HEK293 (cell line): ENCODE results near the gene ABCA7.

Experiments
- CTCF ChIA-PET: fragments of 350-600 bp; formaldehyde crosslinking; extraction: SDS; loops from one replicate; lab custom pipeline; 2021; ENCODE audit warnings: antibody characterized with exemption; lab: Yijun Ruan, JAX
- POLR2A ChIA-PET: fragments of 300-600 bp; formaldehyde crosslinking; extraction: SDS; loops from one replicate; lab custom pipeline; 2020; ENCODE audit warnings: antibody characterized with exemption, inconsistent platforms; lab: Yijun Ruan, JAX
- H3K27ac ChIP-seq: fragments of 200-500 bp; sonication (Bioruptor generic); 2 replicates; pipeline ENCODE4 v1.5.1; 2014; ENCODE audit warnings: low read depth, low read length, control low read depth, inconsistent platforms; ENCODE audit errors: extremely low read depth
- H3K36me3 ChIP-seq, 2 experiments: fragments of 200-500 bp in 1 of 2; sonication (Bioruptor generic) in 1 of 2; 1 replicate in 1 of 2; 2 replicates in 1 of 2; pipeline ENCODE4 v1.5.1; 2014 to 2017; ENCODE audit warnings: inconsistent platforms in 2 of 2, low read length in 2 of 2; ENCODE audit not compliant: control insufficient read depth in 2 of 2, insufficient read depth in 1 of 2
- H3K4me1 ChIP-seq: fragments of 200-500 bp; sonication (Bioruptor generic); 2 replicates; pipeline ENCODE4 v1.5.1; 2014; ENCODE audit warnings: mild to moderate bottlenecking, low read length, inconsistent platforms; ENCODE audit not compliant: control insufficient read depth, insufficient read depth
- H3K4me3 ChIP-seq: 2 replicates; pipeline ENCODE4 v1.5.1; 2011; ENCODE audit warnings: low read depth, mild to moderate bottlenecking, control low read depth, low read length, moderate library complexity
- H3K9me3 ChIP-seq: fragments of 200-500 bp; sonication (Bioruptor generic); 2 replicates; pipeline ENCODE4 v1.5.1; 2014; ENCODE audit warnings: low read depth, low read length, inconsistent platforms; ENCODE audit not compliant: control insufficient read depth, insufficient read depth
- BCL6B ChIP-seq: fragments of 450-650 bp; formaldehyde crosslinking; IDR thresholded peaks from 2 replicates; pipeline ENCODE4 v1.5.1; 2017; ENCODE audit warnings: missing biosample characterization, missing genetic modification characterization
- FEZF1 ChIP-seq: fragments of 450-650 bp; formaldehyde crosslinking; IDR thresholded peaks from 2 replicates; pipeline ENCODE4 v1.5.1; 2016; ENCODE audit warnings: missing biosample characterization, missing genetic modification characterization
- GLIS1 ChIP-seq: fragments of 450-650 bp; formaldehyde crosslinking; IDR thresholded peaks from 2 replicates; pipeline ENCODE4 v1.5.1; 2016; ENCODE audit warnings: missing biosample characterization, missing genetic modification characterization
- HIC1 ChIP-seq: fragments of 450-650 bp; formaldehyde crosslinking; IDR thresholded peaks from 2 replicates; pipeline ENCODE4 v1.5.1; 2016; ENCODE audit warnings: missing biosample characterization, missing genetic modification characterization
- KLF1 ChIP-seq: fragments of 450-650 bp; formaldehyde crosslinking; IDR thresholded peaks from 2 replicates; pipeline ENCODE4 v1.5.1; 2016; ENCODE audit warnings: missing biosample characterization, missing genetic modification characterization
- KLF10 ChIP-seq: fragments of 450-650 bp; IDR thresholded peaks from 2 replicates; pipeline ENCODE4 v1.5.1; 2018; ENCODE audit warnings: missing biosample characterization, mild to moderate bottlenecking, missing genetic modification characterization
- KLF8 ChIP-seq: fragments of 450-650 bp; formaldehyde crosslinking; IDR thresholded peaks from 2 replicates; pipeline ENCODE4 v1.5.1; 2016; ENCODE audit warnings: missing biosample characterization, missing genetic modification characterization
- PRDM1 ChIP-seq: fragments of 450-650 bp; formaldehyde crosslinking; IDR thresholded peaks from 2 replicates; pipeline ENCODE4; 2016; ENCODE audit warnings: missing biosample characterization, missing genetic modification characterization
- TRIM28 ChIP-seq: IDR thresholded peaks from 2 replicates; pipeline ENCODE4 v1.6.1; 2011; ENCODE audit warnings: low read length, control low read depth, borderline replicate concordance
- YY2 ChIP-seq: fragments of 450-650 bp; formaldehyde crosslinking; IDR thresholded peaks from 2 replicates; pipeline ENCODE4 v1.5.1; 2016; ENCODE audit warnings: missing biosample characterization, missing genetic modification characterization
- ZBTB26 ChIP-seq: fragments of 450-650 bp; formaldehyde crosslinking; optimal IDR thresholded peaks from 2 replicates; pipeline ENCODE3; 2016; ENCODE audit warnings: missing biosample characterization, mild to moderate bottlenecking, missing genetic modification characterization
- ZBTB44 ChIP-seq: fragments of 450-650 bp; IDR thresholded peaks from 2 replicates; pipeline ENCODE4 v1.5.1; 2018; ENCODE audit warnings: missing biosample characterization, mild to moderate bottlenecking, missing genetic modification characterization
- ZNF114 ChIP-seq: fragments of 450-650 bp; formaldehyde crosslinking; IDR thresholded peaks from 2 replicates; pipeline ENCODE4 v1.5.0; 2017; ENCODE audit warnings: missing biosample characterization, missing genetic modification characterization
- ZNF175 ChIP-seq: fragments of 450-650 bp; formaldehyde crosslinking; IDR thresholded peaks from 2 replicates; pipeline ENCODE4 v1.5.1; 2016; ENCODE audit warnings: missing biosample characterization, missing genetic modification characterization
- ZNF221 ChIP-seq: fragments of 450-650 bp; formaldehyde crosslinking; IDR thresholded peaks from 2 replicates; pipeline ENCODE4 v1.5.1; 2017; ENCODE audit warnings: missing biosample characterization, missing genetic modification characterization, borderline replicate concordance
- ZNF354C ChIP-seq: fragments of 450-650 bp; formaldehyde crosslinking; IDR thresholded peaks from 2 replicates; pipeline ENCODE4 v1.5.1; 2016; ENCODE audit warnings: missing biosample characterization, missing genetic modification characterization, low read depth, borderline replicate concordance
- ZNF76 ChIP-seq: fragments of 450-650 bp; formaldehyde crosslinking; IDR thresholded peaks from 2 replicates; pipeline ENCODE4; 2016; ENCODE audit warnings: low read depth, missing biosample characterization, missing genetic modification characterization, borderline replicate concordance
- ZNF777 ChIP-seq: fragments of 450-650 bp; formaldehyde crosslinking; IDR thresholded peaks from 2 replicates; pipeline ENCODE4 v1.5.1; 2017; ENCODE audit warnings: missing biosample characterization, missing genetic modification characterization, borderline replicate concordance

The ABCA7 gene

GRCh38 chr19:1108291-1109031 lies 68.6 kb downstream of the ABCA7 start:
- Histone ChIP-seq H3K4me3 (no peak overlapping the region), H3K27ac (no peak overlapping the region), H3K9me3 (no peaks in the 10 kb centered on the region), H3K4me1 (peaks cover 1% of the 10 kb centered on the region; the same call in 1 of the 2 replicates), H3K36me3 (peaks cover 0 to 55% of the 10 kb centered on the region in 2 experiments; a peak in 1 of 3 replicates)
- ChIA-PET CTCF (no interaction called here), POLR2A (no interaction called here)
- TF ChIP-seq ZBTB44 (tag by site-specific recombination) (peak; percentile 62; the same call in 1 of the 2 replicates), ZNF354C (tag by site-specific recombination) (no peak)

GRCh38 chr19:1109032-1109551 lies 69.2 kb downstream of the ABCA7 start:
- TF ChIP-seq BCL6B (tag by site-specific recombination) (no peak), ZNF221 (tag by site-specific recombination) (no peak), YY2 (no peak), TRIM28 (no peak), FEZF1 (tag by site-specific recombination) (no peak), KLF8 (tag by site-specific recombination) (peak; percentile 90), KLF1 (peak; percentile 33; the same call in 1 of the 2 replicates), ZNF114 (tag by site-specific recombination) (no peak), ZNF76 (no peak), ZNF777 (tag by site-specific recombination) (no peak), KLF10 (no peak)
- peaks cover 0 to 57% of the 10 kb centered on the region in 2 experiments; a peak in 1 of 3 replicates for H3K36me3 ChIP-seq
- no peaks in the 10 kb centered on the region for H3K9me3 ChIP-seq
- H3K27ac ChIP-seq, result no peak overlapping the region
- ChIA-PET POLR2A (no interaction called here), CTCF (no interaction called here)
- no peak overlapping the region for H3K4me3 ChIP-seq
- peaks cover 4% of the 10 kb centered on the region; the same call in 1 of the 2 replicates for H3K4me1 ChIP-seq

GRCh38 chr19:1109697-1110671 lies 70.1 kb downstream of the ABCA7 start:
- CTCF ChIA-PET, result no interaction called here
- POLR2A ChIA-PET, result no interaction called here
- Histone ChIP-seq H3K27ac (no peak overlapping the region), H3K4me3 (no peak overlapping the region), H3K4me1 (peaks cover 4% of the 10 kb centered on the region; the same call in 1 of the 2 replicates), H3K36me3 (peaks cover 0 to 59% of the 10 kb centered on the region in 2 experiments; a peak in 1 of 3 replicates), H3K9me3 (no peaks in the 10 kb centered on the region)
- TF ChIP-seq ZBTB26 (tag by site-specific recombination) (peak; percentile 15), GLIS1 (tag by site-specific recombination) (0 out of 2 replicates have a peak, but pooled peaks have one; percentile 15), HIC1 (tag by site-specific recombination) (peak; percentile 81), PRDM1 (tag by site-specific recombination) (no peak), ZNF175 (no peak)
